ENCODE measurements around the gene ISG20. TPM values are rescaled to one million over a fixed set of nuclear protein-coding genes. Genes with fewer than 3 reads are reported as not detected.

ISG20 gene
- total and polyA plus RNA-seq, 2 of the 8 experiments (the other 6 are each of a cell fraction or from before 2014, with no cell fraction given): 2.9 to 5.2 TPM

GRCh38 chr15:88693191-88693590 lies 54.4 kb downstream of the ISG20 start (continued):
- TF ChIP-seq PHF8 (conservative IDR thresholded peaks at IDR 0.05; ENCODE audit: low read depth, low read length): no peak
- no peak for TF ChIP-seq MAFK (IDR thresholded peaks at IDR 0.05; ENCODE audit: low read depth, low read length)
- TF ChIP-seq SUZ12 (IDR thresholded peaks at IDR 0.05; ENCODE audit: low read length): no peak
